ENCODE measurements around the gene ALPL.

GRCh38 chr1:21544095-21544494, 34.9 kb downstream of the ALPL start:
- TF ChIP-seq ZNF704 (tag by site-specific recombination; IDR thresholded peaks at IDR 0.05) (no peak), ZBTB44 (tag by site-specific recombination; IDR thresholded peaks at IDR 0.05) (no peak), REST (tag by site-specific recombination; IDR thresholded peaks at IDR 0.05) (no peak), CTCF (tag by site-specific recombination; IDR thresholded peaks at IDR 0.05) (no peak)
